ENCODE data around the gene DPP6.
"Not testable (repeated sequence)": the region's sequence is repeated elsewhere in the genome, so short reads cannot be mapped to it uniquely, and the experiment has no call there.

- TF ChIP-seq CTCF (IDR thresholded peaks at IDR 0.05; ENCODE audit: low read depth, low read length); POLR2A (IDR thresholded peaks at IDR 0.05; ENCODE audit: extremely low read depth, insufficient read length); MAX (IDR thresholded peaks at IDR 0.05; ENCODE audit: low read depth, low read length): not testable (repeated sequence)
These were observed 41.3 kb upstream of the DPP6 start for GRCh38 chr7:154010726-154011568.
